Gastrocnemius medialis (tissue), 4 donors: Measurements from ENCODE around the gene GDF9.

Experiments
- POLR2A ChIP-seq, 2 donors: fragments of 450-650 bp; IDR thresholded peaks; one replicate each; pipeline ENCODE4 v1.6.1; 2017; ENCODE audit warnings: antibody characterized with exemption in 2 of 2, mild to moderate bottlenecking in 2 of 2, moderate library complexity in 2 of 2
- TF ChIP-seq, protein P1 (sequence below), 5 experiments: fragments of 450-650 bp in 3 of 5; fragments of 200-600 bp in 2 of 5; sonication (generic) in 2 of 5; IDR thresholded peaks in 4 of 5; conservative IDR thresholded peaks in 1 of 5; 1 replicate in 4 of 5; 2 replicates in 1 of 5; pipeline ENCODE4 v1.5.1; 2016 to 2019; ENCODE audit warnings: antibody characterized with exemption in 5 of 5, mild to moderate bottlenecking in 3 of 5, moderate library complexity in 3 of 5

DNA sequence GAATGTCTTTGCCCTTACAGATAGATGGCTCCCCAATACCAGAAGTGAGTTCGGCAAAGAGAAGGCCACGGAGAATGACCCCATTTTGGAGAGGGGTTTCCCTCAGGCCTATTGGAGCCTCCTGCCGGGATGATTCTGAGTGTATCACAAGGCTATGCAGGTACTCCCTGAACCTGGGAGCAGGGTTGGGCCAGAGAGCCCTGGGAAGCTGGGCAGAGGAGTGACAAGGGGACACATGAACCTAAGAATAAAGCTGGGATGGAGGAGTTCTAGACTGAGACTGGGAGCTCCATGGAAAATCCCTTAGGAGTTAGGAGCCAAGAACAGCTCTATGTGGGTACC, 7.6 kb upstream of the GDF9 start:
- no peak for TF ChIP-seq POLR2A (IDR thresholded peaks at IDR 0.05)
- TF ChIP-seq, protein P1, sequence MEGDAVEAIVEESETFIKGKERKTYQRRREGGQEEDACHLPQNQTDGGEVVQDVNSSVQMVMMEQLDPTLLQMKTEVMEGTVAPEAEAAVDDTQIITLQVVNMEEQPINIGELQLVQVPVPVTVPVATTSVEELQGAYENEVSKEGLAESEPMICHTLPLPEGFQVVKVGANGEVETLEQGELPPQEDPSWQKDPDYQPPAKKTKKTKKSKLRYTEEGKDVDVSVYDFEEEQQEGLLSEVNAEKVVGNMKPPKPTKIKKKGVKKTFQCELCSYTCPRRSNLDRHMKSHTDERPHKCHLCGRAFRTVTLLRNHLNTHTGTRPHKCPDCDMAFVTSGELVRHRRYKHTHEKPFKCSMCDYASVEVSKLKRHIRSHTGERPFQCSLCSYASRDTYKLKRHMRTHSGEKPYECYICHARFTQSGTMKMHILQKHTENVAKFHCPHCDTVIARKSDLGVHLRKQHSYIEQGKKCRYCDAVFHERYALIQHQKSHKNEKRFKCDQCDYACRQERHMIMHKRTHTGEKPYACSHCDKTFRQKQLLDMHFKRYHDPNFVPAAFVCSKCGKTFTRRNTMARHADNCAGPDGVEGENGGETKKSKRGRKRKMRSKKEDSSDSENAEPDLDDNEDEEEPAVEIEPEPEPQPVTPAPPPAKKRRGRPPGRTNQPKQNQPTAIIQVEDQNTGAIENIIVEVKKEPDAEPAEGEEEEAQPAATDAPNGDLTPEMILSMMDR (IDR thresholded peaks at IDR 0.05 in 4 of 5, conservative IDR thresholded peaks at IDR 0.05 in 1 of 5): no peak
